GM12878 (cell line): ENCODE results near the gene RPS10.

Source experiments
- CBX5 ChIP-seq: sonication (generic); IDR thresholded peaks from 2 replicates; pipeline ENCODE4 v1.6.1; 2016; ENCODE audit warnings: low read depth, moderate library complexity, mild to moderate bottlenecking, inconsistent platforms
- DPF2 ChIP-seq: fragments of 450-650 bp; IDR thresholded peaks from 2 replicates; pipeline ENCODE4 v1.6.1; 2017; ENCODE audit warnings: mild to moderate bottlenecking
- EGR1 ChIP-seq, 2 experiments: IDR thresholded peaks; 1 replicate in 1 of 2; 2 replicates in 1 of 2; pipeline ENCODE4 v1.6.1; 2011 to 2012; ENCODE audit warnings: low read depth in 2 of 2, low read length in 2 of 2, borderline replicate concordance in 1 of 2, mild to moderate bottlenecking in 1 of 2, moderate library complexity in 1 of 2
- HDGF ChIP-seq: fragments of 450-650 bp; IDR thresholded peaks from 2 replicates; pipeline ENCODE4 v1.6.1; 2016; ENCODE audit warnings: antibody characterized with exemption
- NFIC ChIP-seq: IDR thresholded peaks from 2 replicates; pipeline ENCODE4 v1.6.1; 2012; ENCODE audit warnings: low read depth, mild to moderate bottlenecking, inconsistent platforms, low read length, moderate library complexity
- POLR2AphosphoS5 ChIP-seq: IDR thresholded peaks from 2 replicates; pipeline ENCODE4 v1.6.1; 2011; ENCODE audit warnings: mild to moderate bottlenecking, low read length, inconsistent platforms
- STAT1 ChIP-seq: fragments of 450-650 bp; conservative IDR thresholded peaks from 2 replicates; pipeline ENCODE4 v1.6.1; 2014; ENCODE audit warnings: antibody characterized with exemption, mild to moderate bottlenecking
- SUZ12 ChIP-seq: fragments of 200-600 bp; sonication (generic); IDR thresholded peaks from one replicate; pipeline ENCODE4 v1.6.1; 2018; ENCODE audit warnings: antibody characterized with exemption, mild to moderate bottlenecking; ENCODE audit not compliant: unreplicated experiment
- TCF12 ChIP-seq: IDR thresholded peaks from 2 replicates; pipeline ENCODE4 v1.6.1; 2011; ENCODE audit warnings: low read depth, mild to moderate bottlenecking, low read length

- TF ChIP-seq HDGF: no peak
- TF ChIP-seq SUZ12: no peak
- TF ChIP-seq TCF12: no peak
- TF ChIP-seq EGR1 (IDR thresholded peaks at IDR 0.05; ENCODE audit: borderline replicate concordance in 1 of 2, low read depth in 2 of 2, low read length in 2 of 2): no peak
- no peak for TF ChIP-seq POLR2AphosphoS5
- no peak for TF ChIP-seq NFIC
- no peak for TF ChIP-seq DPF2
- TF ChIP-seq STAT1: no peak
- no peak for TF ChIP-seq CBX5
These were observed 13.1 kb downstream of the RPS10 start for GRCh38 chr6:34412643-34413214.
